ENCODE data around the gene RFESD.
"Not testable (repeated sequence)": the region's sequence is repeated elsewhere in the genome, so short reads cannot be mapped to it uniquely, and the experiment has no call there.

The RFESD gene

DNA sequence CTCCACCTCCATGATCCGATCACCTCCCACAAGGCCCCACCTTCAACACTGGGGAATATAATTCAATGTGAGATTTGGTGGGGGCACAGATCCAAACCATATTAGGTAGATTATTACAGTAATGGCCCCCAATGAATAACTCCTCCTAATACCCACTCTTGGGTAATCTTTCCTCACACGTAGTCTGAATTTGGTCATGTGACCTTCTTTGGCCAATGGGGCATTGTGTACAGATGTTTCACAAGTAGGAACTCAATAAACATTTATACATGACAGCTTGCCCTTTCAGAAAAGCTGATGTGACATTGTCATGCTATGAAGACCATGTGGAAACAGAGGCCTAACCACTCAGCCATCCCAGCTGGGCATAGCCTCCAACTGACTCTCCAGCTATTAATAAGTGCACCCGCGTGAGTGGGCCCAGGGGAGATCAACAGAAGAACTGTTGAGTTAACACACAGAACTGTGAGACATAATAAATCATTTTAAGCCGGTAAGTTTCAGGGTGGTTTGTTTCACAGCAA is 16.1 kb upstream of the RFESD start:
- no peak for DNase-seq

DNA sequence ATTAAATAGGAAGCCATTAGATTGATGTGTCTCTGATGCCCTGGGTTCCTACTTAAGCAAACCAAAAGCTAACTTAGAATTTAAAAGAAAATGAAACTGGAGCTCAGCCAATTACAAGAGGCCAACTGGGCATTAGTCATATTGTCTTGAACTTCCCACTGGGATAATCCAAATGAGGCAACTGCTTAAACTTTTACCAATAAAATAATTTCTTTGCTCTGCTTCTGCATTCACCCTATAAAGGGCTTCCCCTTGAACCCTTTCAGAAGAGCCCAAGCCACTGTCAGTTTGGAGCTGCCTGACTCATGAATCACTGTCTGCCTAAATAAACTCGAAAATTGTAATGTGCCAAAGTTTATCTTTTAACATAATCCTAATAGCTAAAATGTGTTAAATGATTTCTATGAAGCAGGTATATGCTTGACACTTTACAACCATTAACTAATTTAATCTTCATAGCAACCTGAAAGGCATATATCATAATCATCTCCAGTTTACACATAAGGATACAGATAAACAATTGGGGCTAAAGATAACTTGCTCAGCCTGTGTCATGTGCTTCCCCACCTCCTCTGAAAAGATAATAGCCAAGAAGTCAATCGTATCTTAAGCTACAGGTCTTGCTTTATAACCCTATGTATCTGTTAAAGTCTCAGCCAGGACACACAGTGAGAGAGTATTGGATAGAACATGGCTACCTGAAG is 15.2 kb upstream of the RFESD start:
- no peak for DNase-seq

DNA sequence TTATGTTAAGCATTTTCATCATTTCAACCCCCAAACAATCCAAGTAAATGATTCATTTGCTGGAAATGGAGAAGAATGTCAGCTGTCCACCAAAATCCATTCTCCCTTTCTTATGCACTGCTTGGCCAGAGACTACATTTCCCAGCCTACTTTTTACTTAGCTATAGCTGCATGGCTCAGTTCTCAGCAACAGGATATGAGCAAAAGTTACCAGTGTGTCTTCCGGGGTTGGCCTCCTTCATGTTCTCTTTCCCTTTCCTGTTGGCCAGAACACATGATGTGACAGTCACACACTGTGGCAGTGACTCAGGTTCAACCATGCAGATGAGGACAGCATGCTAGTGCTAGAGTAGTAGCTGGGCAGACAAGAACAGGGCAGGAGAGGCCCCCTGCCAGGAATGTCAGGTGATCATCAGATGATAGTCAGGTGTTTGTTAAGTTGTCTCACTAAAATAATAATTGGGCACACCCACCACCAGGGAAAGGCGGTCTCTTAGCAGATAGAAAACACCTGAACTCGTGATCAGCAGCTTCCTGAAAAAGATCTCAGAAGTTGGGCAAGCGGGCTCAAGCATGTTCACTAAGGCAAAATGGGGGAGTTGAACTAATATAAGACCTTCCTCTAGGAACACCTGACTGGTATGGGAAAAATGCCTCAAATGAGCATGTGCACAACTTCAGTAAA is 14.4 kb upstream of the RFESD start:
- DNase-seq = peak; percentile 52

DNA sequence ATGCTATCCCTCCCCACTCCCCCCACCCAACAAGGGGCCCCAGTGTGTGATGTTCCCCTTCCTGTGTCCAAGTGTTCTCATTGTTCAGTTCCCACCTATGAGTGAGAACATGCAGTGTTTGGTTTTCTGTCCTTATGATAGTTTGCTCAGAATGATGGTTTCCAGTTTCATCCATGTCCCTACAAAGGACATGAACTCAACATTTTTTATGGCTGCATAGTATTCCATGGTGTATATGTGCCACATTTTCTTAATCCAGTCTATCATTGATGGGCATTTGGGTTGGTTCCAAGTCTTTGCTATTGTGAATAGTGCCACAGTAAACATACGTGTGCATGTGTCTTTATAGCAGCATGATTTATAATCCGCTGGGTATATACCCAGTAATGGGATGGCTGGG is 13.6 kb upstream of the RFESD start:
- not testable (repeated sequence) for DNase-seq

DNA sequence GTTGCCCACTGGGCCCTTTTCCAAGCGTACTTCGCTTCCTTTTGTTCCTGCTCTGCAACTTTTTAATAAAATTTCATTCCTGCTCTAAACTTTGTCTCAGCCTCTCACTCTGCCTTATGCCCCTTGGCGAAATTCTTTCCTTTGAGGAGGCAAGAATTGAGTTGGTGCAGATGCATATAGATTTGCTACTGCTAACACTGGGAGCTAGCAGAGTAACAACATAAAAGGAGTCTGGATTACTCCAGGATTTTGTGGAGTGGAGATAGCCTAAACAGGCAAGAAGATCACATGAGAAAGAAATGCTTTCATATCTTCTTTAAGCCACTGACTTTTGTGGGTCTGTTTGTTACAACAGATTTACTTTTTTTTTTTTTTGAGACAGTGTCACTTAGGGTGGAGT is 12.9 kb upstream of the RFESD start:
- no peak for DNase-seq

DNA sequence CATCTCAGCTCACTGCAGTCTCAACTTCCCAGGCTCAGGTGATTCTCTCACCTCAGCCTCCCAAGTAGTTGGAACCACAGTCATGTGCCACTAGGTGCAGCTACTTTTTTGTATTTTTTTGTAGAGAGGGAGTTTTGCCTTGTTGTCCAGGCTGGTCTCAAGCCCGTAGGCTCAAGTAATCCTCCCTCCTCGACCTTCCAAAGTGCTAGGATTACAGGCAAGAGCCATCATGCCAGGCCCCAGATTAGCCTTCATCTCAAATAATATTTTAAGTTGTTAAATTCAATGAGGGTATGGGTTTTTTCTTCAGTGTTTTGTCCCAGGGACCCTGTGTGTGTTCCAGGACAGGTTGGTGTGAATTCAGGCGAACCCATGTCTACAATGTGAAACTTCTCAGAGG is 12.5 kb upstream of the RFESD start:
- DNase-seq = no peak

DNA sequence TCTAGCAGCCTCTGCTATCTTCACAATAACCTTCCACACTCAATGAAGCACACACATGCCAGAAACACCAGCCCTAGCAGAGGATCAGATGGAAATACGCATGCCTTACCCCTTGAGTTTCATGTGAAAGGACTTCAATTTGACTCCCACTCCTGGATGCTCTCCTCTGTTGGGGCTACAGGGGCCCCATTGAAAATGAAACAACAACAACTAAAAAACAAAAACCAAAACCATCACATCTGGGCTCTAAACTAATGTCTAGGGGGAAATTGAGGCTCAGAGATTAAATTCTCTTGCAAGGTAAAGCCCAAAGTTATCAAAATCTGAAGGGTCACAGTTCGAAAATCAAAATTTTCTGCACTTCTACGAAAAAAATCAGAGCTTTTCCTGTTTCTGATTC is 7.9 kb upstream of the RFESD start:
- no peak for DNase-seq

DNA sequence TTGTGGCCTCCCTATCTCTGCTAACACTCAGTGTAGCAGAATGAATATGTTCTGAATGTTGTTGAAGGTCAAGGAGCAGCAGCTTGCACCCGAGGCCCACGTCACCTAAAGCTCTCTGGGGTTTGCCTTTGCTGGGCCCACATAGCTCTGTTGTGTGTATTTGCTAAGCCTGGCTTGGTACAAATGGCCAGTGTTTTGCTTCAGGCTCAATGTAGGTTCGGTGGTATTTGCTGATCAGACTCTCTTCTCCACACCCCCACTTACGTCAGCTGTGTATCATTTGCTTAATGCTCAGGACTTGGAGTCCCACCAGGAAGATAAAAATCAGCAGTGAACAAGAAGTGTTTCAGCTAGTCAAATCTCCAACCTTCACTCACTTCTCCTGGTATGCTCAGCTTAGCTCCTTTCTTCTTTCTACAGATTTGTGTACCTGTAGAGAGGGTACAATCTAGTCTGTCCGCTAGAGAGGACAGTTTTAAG is 4.8 kb upstream of the RFESD start:
- DNase-seq = no peak

DNA sequence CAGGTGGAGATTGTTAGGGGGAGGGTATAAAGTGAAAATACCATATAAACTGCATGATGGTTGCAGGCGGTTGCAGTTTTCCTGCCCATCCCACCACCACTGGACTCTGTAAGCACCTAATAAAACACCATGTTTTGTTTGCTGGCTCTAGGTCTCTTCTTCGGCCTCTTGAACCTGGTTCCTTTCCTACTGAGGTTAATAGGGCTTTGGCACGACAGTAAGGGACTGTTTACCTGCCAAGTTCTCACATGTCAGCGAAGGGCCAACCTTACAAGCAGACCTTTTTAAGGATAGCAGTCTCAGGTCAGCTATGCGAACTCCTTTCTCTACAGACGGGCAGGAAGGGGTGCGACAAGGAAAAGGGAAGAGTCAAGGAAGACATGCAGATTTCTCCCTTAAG is 3.4 kb upstream of the RFESD start:
- DNase-seq = no peak

DNA sequence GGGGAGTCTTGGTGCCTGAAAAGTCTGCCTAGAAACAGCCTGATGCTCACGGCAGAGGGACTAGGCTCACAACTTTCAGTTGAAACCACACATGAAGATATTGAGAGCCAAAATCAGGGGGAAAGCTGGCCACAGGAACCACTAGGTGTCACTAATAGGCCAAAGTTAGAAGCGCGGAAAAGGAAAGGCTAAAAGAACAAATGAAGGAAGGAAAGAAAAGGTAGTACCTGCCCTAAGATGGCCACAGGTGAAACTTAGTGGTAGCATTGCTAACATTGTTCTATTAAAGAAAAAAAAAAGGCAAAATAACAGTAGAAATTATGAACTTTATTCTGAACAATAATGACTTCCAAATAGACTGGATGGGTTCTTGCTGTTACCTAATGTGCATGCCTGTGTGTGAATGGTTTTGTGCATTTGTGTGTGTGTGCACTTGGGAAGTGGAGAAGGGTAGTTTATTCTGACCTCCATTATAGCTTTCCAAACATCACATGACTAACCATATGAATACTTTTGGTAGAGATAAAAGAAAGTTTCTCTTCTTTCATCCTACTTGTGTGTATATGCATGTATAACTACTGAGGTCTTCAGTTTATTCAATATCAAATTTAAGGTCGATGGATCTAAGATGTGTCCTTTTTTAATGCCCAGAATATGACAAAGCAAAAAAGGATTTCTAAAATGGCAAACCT is 2.1 kb upstream of the RFESD start:
- DNase-seq = peak; percentile 33

DNA sequence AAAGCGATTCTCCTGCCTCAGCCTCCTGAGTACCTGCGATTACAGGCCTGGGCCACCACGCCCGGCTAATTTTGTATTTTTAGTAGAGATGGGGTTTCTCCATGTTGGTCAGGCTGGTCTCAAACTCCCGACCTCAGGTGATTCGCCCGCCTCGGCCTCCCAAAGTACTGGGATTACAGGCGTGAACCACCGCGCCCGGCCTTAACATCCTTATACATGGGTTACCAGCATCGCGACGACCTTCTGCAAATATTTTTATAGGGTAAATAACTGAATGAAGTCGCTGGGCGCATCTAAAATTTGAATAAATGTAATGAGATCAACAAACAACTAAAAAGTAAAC is 380 bp upstream of the RFESD start:
- not testable (repeated sequence) for DNase-seq

DNA sequence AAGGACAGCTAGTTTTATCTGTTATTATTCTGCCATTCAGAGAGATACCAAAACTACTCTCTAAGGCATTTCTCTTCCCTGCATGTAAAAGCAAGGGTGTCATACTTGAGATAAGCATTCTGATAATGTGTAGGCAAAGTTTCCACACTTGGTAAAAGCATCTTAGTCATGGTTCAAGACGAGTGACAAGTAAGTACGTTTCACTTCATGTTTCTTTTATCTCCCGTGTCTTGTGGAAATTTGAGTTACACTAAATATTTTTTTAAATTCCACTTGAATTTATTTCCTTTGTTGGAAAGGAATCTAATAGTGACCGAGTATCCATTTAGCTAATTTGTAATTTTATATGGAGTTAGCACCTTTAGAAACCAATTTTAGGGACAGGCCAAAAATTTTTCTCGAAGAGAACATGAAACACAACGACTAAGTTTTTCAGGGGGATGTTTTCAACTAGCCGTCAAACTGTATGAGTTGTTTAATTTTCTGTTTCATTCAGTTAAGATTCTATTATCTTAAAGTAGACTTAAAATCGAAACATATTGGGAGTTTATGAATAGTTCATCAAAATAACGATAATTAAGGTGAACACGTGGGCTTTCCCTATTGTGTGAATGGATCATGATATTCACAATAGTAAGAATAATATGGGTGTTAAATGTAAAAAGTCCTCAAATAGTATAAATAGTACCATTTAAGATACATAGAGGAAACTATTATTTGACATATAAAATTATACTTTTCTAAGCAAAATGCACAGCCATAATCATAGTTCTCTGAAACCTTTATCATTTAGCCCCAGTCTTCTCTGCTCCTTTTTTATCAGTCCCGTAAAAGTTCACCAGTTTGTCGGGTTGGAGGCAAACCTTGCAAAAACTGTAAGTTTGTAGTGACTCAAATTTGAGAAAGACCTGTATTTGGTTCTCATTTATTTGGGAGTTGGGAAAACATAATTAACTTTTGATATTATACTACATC is 1.6 kb downstream of the RFESD start:
- DNase-seq = no peak

DNA sequence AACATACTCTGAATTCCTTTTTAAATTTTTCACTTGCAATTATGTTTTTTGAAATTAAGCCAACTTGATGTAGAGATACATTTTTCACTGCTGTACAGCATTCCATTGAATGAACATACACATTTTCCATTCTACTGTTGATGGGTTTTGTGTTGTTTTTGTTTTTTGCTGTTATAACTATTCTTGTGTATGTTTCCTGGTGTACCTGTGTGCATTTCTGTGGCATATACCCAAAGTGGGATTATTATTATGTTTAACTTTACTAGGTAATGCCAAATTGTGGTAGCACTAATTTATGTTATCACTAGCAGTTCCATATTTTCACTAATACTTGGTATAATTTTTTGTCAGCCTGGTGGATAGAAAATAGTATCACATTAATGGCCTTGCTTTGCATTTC is 2.7 kb downstream of the RFESD start:
- DNase-seq = no peak

DNA sequence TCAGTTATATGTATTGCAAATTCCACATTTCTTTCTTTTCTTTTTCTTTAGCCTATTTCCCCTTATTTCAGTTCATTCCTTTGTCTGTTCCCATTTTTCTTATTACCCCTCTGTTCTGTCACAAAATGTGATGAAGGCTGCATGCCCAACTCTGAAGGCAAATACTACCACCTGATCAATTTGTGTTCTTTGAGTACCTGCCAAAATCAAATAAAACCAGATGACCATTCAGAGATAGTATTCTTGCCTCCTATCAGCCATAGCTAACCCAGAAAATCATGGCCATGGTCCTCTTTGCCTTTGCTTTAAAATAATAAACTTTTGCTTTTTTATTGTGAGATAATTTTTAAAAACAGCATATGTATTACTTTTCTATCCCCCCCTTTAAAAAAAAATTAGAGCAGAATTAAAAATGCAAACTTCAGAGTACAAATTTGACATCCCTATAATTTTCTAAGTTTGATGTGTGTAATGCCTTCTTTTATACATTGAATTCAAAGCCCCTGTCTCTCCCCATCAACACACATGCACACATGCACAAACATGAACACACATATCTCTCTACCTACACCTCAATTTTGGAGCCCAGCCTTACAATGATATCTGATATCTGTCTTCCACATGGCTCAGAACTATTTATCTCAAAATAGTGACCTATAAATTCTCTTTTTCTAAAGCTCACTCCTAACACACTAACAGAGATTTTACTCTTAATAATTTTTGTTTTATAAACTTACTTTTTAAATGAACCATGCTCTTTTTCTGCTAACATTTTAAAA is 3.5 kb downstream of the RFESD start:
- no peak for DNase-seq

DNA sequence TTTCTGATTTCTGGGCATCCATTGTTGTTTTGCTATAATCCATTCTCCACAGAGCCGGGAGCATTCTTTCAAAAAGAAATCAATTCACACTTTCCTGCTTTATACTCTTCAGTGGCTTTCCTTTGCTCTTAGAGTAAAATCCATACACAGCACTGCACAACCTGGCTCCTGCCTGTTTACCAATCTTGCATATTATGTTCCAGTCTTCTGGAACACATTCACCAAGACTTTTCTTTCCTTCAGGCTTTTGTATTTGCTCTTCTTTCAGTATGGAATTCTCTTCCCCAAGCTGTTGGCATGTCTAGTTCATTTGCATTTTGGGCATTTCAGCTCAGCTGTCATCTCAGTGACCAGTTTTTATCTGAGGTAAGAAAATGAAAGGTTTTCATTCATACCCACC is 6.3 kb downstream of the RFESD start:
- no peak for DNase-seq

DNA sequence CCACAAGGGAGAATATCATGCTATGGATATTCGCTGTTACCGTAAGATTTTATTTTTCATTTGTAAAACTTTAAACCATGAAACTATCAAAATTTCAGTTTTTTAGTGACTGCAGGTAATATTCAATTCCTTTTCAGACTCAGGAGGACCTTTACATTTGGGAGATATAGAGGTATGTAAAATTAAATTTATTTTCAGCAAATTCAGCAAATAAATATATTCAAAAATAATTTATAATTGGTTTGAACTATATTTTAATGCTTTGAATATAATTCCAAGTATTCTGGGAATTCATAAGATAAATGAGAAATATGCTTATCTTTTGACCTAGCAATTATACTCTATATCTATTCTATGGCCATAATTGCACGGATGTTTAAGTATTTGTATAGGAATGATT is 7.6 kb downstream of the RFESD start:
- DNase-seq = no peak

DNA sequence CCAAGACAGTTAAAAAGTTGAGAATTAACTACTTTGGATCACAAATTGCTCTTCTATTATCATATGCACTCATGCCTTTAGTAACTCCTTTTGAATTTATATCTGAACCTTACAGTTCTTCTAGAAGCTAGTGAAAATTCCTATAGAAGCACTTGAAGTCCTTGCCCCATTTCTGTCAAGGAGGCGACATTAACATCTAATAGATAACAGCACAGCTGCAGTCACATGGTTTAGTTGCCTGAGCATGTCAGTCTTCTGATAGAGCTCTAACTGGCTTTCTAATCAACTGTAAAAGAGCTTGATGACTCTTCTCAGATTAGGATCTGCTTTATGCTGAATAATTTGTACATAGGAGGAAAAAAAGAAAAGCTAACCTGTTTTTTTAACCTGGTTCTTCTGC is 9.0 kb downstream of the RFESD start:
- no peak for DNase-seq

DNA sequence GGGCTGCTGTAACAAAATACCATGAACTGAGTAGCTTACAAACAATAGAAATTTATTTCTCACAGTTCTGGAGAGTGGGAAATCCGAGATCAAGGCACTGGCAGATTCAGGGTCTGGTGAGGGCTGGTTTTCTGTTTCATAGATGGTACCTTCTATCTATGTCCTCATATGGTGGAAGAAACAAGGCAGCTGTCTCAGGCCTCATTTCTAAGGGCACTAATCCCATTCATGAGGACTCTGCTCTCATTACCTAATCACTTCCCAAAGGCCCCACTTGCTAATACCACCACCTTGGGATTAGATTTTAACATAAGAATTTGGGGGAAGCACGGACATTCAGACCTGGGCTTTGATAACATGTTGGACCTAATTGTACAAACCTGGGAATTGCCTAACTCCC is 13.5 kb downstream of the RFESD start:
- no peak for DNase-seq

DNA sequence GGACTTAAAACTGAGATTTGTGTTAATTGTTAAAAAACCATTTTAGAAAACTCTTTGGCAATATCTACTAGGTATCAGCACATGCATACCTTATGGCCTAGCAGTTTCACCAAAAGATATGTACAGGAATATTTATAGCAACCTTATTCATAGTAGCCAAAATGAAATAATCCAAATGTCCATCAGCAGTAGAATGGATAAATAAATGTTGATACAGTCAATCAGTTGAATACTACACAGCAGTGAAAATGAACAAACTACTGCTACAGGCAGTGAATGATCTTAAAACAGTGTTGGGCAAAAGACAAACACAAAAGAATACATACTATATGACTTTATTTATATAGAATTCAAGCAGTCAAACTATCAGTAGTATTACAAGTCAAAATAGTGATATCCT is 16.4 kb downstream of the RFESD start:
- no peak for DNase-seq

DNA sequence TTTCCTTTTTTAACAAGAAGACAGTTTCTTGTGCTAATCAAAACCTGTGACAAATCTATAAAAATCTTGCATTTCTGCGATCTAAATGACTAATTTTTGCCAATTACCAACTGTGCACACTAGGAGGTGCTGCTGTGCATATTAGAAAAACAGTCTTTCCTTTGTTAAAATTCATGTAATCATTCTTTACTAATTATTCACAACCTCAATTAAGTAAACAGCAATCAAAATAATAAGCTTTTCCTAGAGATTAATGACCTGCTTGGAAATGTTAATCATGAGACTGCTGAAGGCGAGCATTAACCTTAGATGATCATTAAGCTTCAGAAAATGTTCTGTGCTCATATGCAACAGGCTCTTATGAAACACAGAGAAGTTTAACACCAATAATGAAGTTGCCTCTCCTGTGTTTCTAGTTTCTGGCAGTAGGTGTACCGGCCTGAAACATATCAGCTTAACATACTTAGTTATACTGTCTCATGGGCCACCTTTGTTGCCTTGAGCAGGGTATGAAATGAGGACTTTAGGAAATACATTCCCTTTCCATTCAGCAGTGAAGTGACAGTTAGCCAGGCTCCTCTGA is 17.7 kb downstream of the RFESD start:
- DNase-seq = peak; percentile 18

DNA sequence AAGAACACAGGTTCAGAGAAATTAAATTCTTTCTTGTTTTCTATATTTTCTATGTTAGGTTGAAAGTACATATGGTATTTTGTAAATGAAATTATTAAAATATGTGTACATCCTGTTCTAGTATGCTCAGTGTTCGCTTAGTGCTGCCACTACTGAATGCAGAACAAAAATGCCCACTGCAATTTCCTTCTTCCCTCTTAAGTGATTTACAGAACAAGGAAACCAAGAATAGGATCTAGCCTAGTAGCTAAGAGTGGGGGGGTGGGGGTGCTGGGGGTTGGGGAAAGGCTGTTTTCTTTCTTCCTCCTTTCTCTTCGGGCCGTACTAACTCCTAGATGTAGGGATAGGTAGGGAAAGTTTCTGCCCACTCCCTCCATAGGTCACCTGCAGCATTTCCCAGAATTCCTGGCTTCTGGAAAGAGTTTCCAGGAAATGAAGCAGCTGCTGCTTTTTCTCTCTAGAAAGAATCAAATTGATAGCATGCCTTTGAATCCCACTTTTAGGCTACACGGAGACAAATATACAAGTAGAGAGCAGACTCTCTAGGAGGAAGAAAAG is 20.6 kb downstream of the RFESD start:
- DNase-seq = no peak

Measured in activated gamma-delta T cell treated with Interleukin-2 at 50 U/mL for 16 hours (primary cell).